GM18520 (cell line): ENCODE data around the gene EPSTI1.
"Not testable (repeated sequence)": the region's sequence is repeated elsewhere in the genome, so short reads cannot be mapped to it uniquely, and the experiment has no call there.

Experiments used
- ATAC-seq: cut with Tn5 transposase; IDR thresholded peaks from one replicate; pipeline ENCODE4 v1.9.1; 2021; ENCODE audit not compliant: unreplicated experiment

Gene EPSTI1

GRCh38 chr13:43005460-43006236 lies 13.6 kb upstream of the EPSTI1 start:
- ATAC-seq = no peak

- ATAC-seq = no peak
Observed at GRCh38 chr13:43003729-43004128, 11.7 kb upstream of the EPSTI1 start.

GRCh38 chr13:43003010-43003409 lies 11.0 kb upstream of the EPSTI1 start:
- ATAC-seq = no peak

GRCh38 chr13:43002021-43002420 lies 10.0 kb upstream of the EPSTI1 start:
- no peak for ATAC-seq

- no peak for ATAC-seq
Observed at GRCh38 chr13:43000676-43001075, 8.6 kb upstream of the EPSTI1 start.

GRCh38 chr13:42999491-42999890 lies 7.5 kb upstream of the EPSTI1 start:
- ATAC-seq = no peak

- ATAC-seq = peak; percentile 66
Observed at GRCh38 chr13:42997381-42997780, 5.3 kb upstream of the EPSTI1 start.

GRCh38 chr13:42996584-42996983 lies 4.5 kb upstream of the EPSTI1 start:
- no peak for ATAC-seq

- ATAC-seq = no peak
Observed at GRCh38 chr13:42994878-42995277, 2.8 kb upstream of the EPSTI1 start.

GRCh38 chr13:42992764-42993122 lies 702 bp upstream of the EPSTI1 start:
- ATAC-seq = no peak

GRCh38 chr13:42991233-42991897 lies 676 bp downstream of the EPSTI1 start:
- ATAC-seq = not testable (repeated sequence)

GRCh38 chr13:42990291-42991232 lies 1.5 kb downstream of the EPSTI1 start:
- ATAC-seq = no peak

GRCh38 chr13:42986176-42986574 lies 5.9 kb downstream of the EPSTI1 start:
- no peak for ATAC-seq

- ATAC-seq = no peak
Observed at GRCh38 chr13:42985312-42986175, 6.5 kb downstream of the EPSTI1 start.

- ATAC-seq = no peak
Observed at GRCh38 chr13:42984691-42985090, 7.3 kb downstream of the EPSTI1 start.

- no peak for ATAC-seq
Observed at GRCh38 chr13:42984026-42984425, 8.0 kb downstream of the EPSTI1 start.

- ATAC-seq = no peak
Observed at GRCh38 chr13:42981853-42982252, 10.2 kb downstream of the EPSTI1 start.

- no peak for ATAC-seq
Observed at GRCh38 chr13:42981317-42981716, 10.7 kb downstream of the EPSTI1 start.

GRCh38 chr13:42977219-42977659 lies 14.8 kb downstream of the EPSTI1 start:
- no peak for ATAC-seq

GRCh38 chr13:42976066-42976465 lies 16.0 kb downstream of the EPSTI1 start:
- no peak for ATAC-seq
